Stomach (tissue), 4 donors: ENCODE measurements around the gene ATR.

ENCODE experiments used
- CTCF ChIP-seq, 7 experiments: fragments of 450-650 bp in 4 of 7; fragments of 200-600 bp in 3 of 7; sonication (generic) in 3 of 7; IDR thresholded peaks; one replicate each; pipeline ENCODE4 v1.5.1; 2016 to 2019; ENCODE audit warnings: antibody characterized with exemption in 7 of 7, control low read depth in 2 of 7, mild to moderate bottlenecking in 1 of 7
- POLR2A ChIP-seq, 4 donors: fragments of 450-650 bp; IDR thresholded peaks; one replicate each; pipeline ENCODE4 v1.6.1; 2016; ENCODE audit warnings: antibody characterized with exemption in 4 of 4, control low read depth in 2 of 4, mild to moderate bottlenecking in 1 of 4, moderate library complexity in 1 of 4
- POLR2AphosphoS5 ChIP-seq, 3 donors: sonication (generic); formaldehyde crosslinking; IDR thresholded peaks; one replicate each; pipeline ENCODE4 v1.6.1; 2016; ENCODE audit warnings: antibody characterized with exemption in 3 of 3

- TF ChIP-seq POLR2AphosphoS5 (IDR thresholded peaks at IDR 0.05) (no peak), CTCF (IDR thresholded peaks at IDR 0.05) (no peak), POLR2A (IDR thresholded peaks at IDR 0.05) (no peak)
Measured at GRCh38 chr3:142560118-142560517, 18.4 kb downstream of the ATR start.
